Measurements from ENCODE around the gene VPS50.
"Not testable (repeated sequence)": the region's sequence is repeated elsewhere in the genome, so short reads cannot be mapped to it uniquely, and the experiment has no call there.

The VPS50 gene

DNA sequence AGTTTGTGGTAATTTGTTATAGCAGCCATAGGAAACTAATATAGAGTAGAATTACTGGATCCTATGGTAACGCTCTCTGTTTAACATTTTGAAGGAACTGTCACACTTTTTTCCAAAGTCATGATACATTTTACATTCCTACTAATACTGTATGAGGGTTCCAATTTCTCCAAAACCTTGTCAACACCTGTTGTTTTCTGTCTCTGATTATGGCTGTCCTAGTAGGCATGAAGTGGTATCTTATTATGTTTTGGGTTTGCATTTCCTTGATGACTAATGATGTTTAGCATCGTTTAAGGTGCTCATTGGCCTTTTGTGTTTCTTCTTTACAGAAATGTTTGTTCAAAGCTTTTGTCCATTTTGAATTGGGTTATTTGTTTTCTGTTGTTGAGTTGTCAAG lies 69.6 kb downstream of the VPS50 start:
- H3K9ac ChIP-seq (ENCODE audit: low read length), result no peak overlapping the region
- H3K4me1 ChIP-seq (ENCODE audit: insufficient read depth, low read length), result no peaks in the 10 kb centered on the region
- no peaks in the 10 kb centered on the region for H3K9me3 ChIP-seq (ENCODE audit: low read length)
- H3K36me3 ChIP-seq (ENCODE audit: insufficient read depth, low read length), result peaks cover 5% of the 10 kb centered on the region
- H3K27ac ChIP-seq (ENCODE audit: low read depth, low read length), result no peak overlapping the region
- H3K27me3 ChIP-seq (ENCODE audit: control insufficient read depth in 1 of 2, insufficient read depth in 2 of 2, low read length in 2 of 2), result no peaks in the 10 kb centered on the region
- no peak overlapping the region for H3K4me3 ChIP-seq (ENCODE audit: low read depth in 1 of 2, low read length in 2 of 2)

DNA sequence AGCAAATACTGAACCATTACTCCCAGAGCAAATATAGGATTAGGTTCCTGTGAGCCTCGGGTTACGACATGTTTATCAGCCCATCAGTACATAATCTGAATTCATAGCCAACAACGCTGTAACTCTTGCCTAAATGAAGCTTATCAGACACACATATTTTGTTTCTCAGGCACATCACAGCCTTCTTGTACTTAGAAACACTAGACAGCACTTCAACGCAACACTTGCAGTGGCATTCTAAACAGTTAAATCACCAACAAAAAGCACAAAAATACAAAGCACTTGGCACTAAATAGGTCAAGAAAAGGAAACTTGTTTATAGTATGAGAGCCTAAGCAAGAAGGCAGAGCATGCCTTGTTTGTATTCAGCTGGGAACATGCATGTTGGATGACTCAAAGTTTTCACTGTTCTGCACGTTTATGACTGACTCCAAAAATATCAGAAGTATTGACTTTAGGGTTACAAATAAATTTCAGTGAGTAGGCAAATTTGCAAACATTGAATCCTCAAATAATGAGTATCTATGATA lies 75.0 kb downstream of the VPS50 start:
- no peak overlapping the region for H3K4me3 ChIP-seq (ENCODE audit: low read depth in 1 of 2, low read length in 2 of 2)
- H3K36me3 ChIP-seq (ENCODE audit: insufficient read depth, low read length), result peaks cover 8% of the 10 kb centered on the region
- H3K9me3 ChIP-seq (ENCODE audit: low read length), result no peaks in the 10 kb centered on the region
- no peak overlapping the region for H3K9ac ChIP-seq (ENCODE audit: low read length)
- no peak overlapping the region for H3K27ac ChIP-seq (ENCODE audit: low read depth, low read length)
- no peaks in the 10 kb centered on the region for H3K27me3 ChIP-seq (ENCODE audit: control insufficient read depth in 1 of 2, insufficient read depth in 2 of 2, low read length in 2 of 2)
- H3K4me1 ChIP-seq (ENCODE audit: insufficient read depth, low read length), result no peaks in the 10 kb centered on the region

DNA sequence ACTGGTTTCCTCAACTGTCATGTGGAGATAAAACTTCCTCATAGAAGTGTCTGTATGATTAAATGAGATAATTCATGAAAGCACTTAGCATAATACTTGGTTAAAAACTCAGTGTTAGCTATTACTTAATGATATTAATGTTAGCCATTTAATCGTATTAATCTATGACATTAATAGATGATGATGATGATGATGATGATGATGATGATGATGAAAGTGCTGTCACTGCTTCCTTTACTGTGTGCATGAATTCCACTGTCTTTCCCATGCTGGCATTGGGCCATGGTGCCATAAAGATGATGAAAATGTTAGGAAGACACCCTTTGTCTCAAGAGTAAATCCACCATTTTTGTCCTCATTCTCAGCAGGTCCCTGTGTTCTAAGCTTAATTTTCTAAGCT lies 75.8 kb downstream of the VPS50 start:
- Histone ChIP-seq H3K4me1 (ENCODE audit: insufficient read depth, low read length) (no peaks in the 10 kb centered on the region), H3K36me3 (ENCODE audit: insufficient read depth, low read length) (peaks cover 12% of the 10 kb centered on the region), H3K27ac (ENCODE audit: low read depth, low read length) (no peak overlapping the region), H3K9ac (ENCODE audit: low read length) (no peak overlapping the region), H3K9me3 (ENCODE audit: low read length) (no peaks in the 10 kb centered on the region), H3K4me3 (ENCODE audit: low read depth in 1 of 2, low read length in 2 of 2) (no peak overlapping the region), H3K27me3 (ENCODE audit: control insufficient read depth in 1 of 2, insufficient read depth in 2 of 2, low read length in 2 of 2) (no peaks in the 10 kb centered on the region)

DNA sequence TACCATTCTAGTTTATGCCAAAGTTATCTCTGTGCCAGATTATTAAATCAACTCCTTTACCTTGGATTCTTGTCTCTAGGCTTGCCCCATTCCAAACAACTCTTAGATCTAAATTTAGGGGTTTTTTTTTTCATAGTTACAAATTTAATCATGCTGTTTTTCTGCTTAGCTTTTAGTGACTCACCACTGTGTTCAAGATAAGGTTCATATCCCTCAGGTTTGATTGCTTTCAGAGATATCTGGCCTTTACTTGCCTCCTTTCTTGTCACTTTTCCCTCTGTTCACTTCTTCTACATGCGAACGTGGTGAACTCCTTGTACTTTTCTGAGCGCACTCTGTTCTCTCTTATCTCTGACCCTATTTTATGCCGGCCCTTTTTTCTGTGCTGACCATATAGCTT lies 78.2 kb downstream of the VPS50 start:
- Histone ChIP-seq H3K4me1 (ENCODE audit: insufficient read depth, low read length) (no peaks in the 10 kb centered on the region), H3K27me3 (ENCODE audit: control insufficient read depth in 1 of 2, insufficient read depth in 2 of 2, low read length in 2 of 2) (no peaks in the 10 kb centered on the region), H3K36me3 (ENCODE audit: insufficient read depth, low read length) (peaks cover 14% of the 10 kb centered on the region), H3K9me3 (ENCODE audit: low read length) (no peaks in the 10 kb centered on the region), H3K27ac (ENCODE audit: low read depth, low read length) (no peak overlapping the region), H3K9ac (ENCODE audit: low read length) (no peak overlapping the region), H3K4me3 (ENCODE audit: low read depth in 1 of 2, low read length in 2 of 2) (no peak overlapping the region)

DNA sequence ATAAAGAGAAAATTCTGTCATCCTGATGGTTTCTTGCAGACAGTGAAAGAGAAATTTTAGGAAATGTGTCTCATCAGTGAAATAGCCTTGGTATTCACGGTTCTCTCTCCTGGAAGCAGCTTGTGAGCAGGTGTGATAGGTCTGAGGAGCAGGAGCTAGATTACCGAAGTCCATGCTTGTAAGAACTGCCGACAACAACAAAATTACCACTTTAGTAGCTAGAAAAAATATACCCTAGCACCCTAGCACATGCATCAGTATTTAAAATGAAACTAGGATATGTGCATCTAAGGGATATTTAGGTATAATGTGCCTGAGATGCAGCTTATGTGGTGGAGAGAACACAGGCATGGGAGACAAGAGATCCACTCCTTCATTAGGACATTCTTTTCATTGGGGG lies 82.3 kb downstream of the VPS50 start:
- Histone ChIP-seq H3K27me3 (ENCODE audit: control insufficient read depth in 1 of 2, insufficient read depth in 2 of 2, low read length in 2 of 2) (no peaks in the 10 kb centered on the region), H3K36me3 (ENCODE audit: insufficient read depth, low read length) (peaks cover 13% of the 10 kb centered on the region), H3K9me3 (ENCODE audit: low read length) (no peaks in the 10 kb centered on the region), H3K9ac (ENCODE audit: low read length) (no peak overlapping the region), H3K27ac (ENCODE audit: low read depth, low read length) (no peak overlapping the region), H3K4me1 (ENCODE audit: insufficient read depth, low read length) (no peaks in the 10 kb centered on the region), H3K4me3 (ENCODE audit: low read depth in 1 of 2, low read length in 2 of 2) (no peak overlapping the region)

DNA sequence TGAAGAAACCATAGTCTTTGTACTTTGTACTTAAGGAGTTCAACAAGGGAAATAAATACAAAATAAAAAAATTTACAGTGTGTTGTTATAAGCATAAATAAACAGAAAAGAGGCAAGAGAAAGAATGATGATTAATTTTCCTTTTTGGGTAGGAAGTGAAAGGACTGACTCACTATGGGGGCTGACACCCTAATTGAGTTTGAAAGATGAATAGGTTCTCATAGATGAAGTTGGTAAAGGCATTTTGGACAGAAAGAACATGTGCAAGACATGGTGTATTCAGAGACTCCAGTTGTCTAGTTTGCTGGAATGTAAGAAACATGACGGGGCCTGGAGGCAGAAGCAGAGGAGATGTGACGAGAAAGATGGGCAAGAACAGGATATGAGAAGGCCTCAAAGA lies 83.7 kb downstream of the VPS50 start:
- Histone ChIP-seq H3K4me3 (ENCODE audit: low read depth in 1 of 2, low read length in 2 of 2) (no peak overlapping the region), H3K9me3 (ENCODE audit: low read length) (no peaks in the 10 kb centered on the region), H3K36me3 (ENCODE audit: insufficient read depth, low read length) (peaks cover 18% of the 10 kb centered on the region), H3K9ac (ENCODE audit: low read length) (no peak overlapping the region), H3K4me1 (ENCODE audit: insufficient read depth, low read length) (no peaks in the 10 kb centered on the region), H3K27me3 (ENCODE audit: control insufficient read depth in 1 of 2, insufficient read depth in 2 of 2, low read length in 2 of 2) (no peaks in the 10 kb centered on the region), H3K27ac (ENCODE audit: low read depth, low read length) (no peak overlapping the region)

DNA sequence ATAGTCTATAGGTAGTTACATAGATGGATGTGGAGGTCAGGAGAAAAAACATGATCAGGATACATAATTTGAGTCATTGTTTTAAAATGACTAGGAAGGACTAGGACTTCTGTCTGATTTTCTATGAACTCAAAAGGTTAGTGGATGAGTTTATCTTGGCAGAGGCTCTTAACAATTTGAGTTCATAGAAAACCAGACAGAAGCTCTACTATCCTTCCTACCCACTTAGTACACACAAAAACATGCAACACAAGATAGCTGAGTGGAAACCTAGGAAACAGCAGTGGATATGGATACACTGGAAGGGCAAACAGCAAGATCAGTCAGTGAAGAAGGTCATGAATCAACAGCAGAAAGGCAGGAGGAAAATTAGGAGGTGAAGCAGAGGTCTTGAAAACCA lies 84.6 kb downstream of the VPS50 start:
- Histone ChIP-seq H3K9me3 (ENCODE audit: low read length) (no peaks in the 10 kb centered on the region), H3K4me1 (ENCODE audit: insufficient read depth, low read length) (no peaks in the 10 kb centered on the region), H3K9ac (ENCODE audit: low read length) (no peak overlapping the region), H3K36me3 (ENCODE audit: insufficient read depth, low read length) (peaks cover 21% of the 10 kb centered on the region), H3K4me3 (ENCODE audit: low read depth in 1 of 2, low read length in 2 of 2) (no peak overlapping the region), H3K27me3 (ENCODE audit: control insufficient read depth in 1 of 2, insufficient read depth in 2 of 2, low read length in 2 of 2) (no peaks in the 10 kb centered on the region), H3K27ac (ENCODE audit: low read depth, low read length) (no peak overlapping the region)

DNA sequence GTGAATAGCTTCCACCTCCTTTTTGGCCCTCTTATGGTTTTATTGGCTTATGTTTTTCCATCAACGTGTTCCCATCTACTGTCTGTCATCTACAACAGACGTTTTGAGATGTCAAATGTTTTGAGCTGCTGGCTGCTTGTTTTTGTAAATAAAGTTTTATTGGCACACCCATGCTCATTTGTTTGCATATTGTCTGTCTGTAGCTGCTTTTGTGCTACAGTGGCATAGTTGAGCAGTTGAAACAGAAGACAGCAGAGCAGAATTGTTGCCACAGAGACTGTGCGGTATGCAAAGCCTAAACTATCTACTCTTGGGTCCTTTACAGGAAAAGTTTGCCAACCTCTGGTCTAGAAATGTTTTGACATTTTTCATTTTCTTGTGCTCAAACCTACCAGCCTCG lies 88.7 kb downstream of the VPS50 start:
- no peak overlapping the region for H3K4me3 ChIP-seq (ENCODE audit: low read depth in 1 of 2, low read length in 2 of 2)
- H3K27ac ChIP-seq (ENCODE audit: low read depth, low read length), result no peak overlapping the region
- H3K9ac ChIP-seq (ENCODE audit: low read length), result no peak overlapping the region
- no peaks in the 10 kb centered on the region for H3K4me1 ChIP-seq (ENCODE audit: insufficient read depth, low read length)
- no peaks in the 10 kb centered on the region for H3K9me3 ChIP-seq (ENCODE audit: low read length)
- peaks cover 11% of the 10 kb centered on the region for H3K36me3 ChIP-seq (ENCODE audit: insufficient read depth, low read length)
- H3K27me3 ChIP-seq (ENCODE audit: control insufficient read depth in 1 of 2, insufficient read depth in 2 of 2, low read length in 2 of 2), result no peaks in the 10 kb centered on the region

DNA sequence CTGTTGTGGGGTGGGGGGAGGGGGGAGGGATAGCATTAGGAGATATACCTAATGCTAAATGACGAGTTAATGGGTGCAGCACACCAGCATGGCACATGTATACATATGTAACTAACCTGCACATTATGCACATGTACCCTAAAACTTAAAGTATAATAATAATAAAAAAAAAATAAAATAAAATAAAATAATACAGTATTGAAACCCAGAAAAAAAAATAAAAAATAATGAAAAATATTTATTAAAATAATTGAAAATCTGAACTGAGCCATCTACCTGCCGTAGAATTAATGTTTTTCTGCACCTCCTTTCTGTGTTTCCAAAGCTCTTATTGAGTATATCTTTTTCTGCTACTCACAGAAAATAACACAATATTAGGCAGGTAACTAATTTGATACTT lies 94.1 kb downstream of the VPS50 start:
- not testable (repeated sequence) for H3K9me3 ChIP-seq (ENCODE audit: low read length); H3K9ac ChIP-seq (ENCODE audit: low read length); H3K27ac ChIP-seq (ENCODE audit: low read depth, low read length); H3K36me3 ChIP-seq (ENCODE audit: insufficient read depth, low read length); H3K4me3 ChIP-seq (ENCODE audit: low read depth in 1 of 2, low read length in 2 of 2); H3K27me3 ChIP-seq (ENCODE audit: control insufficient read depth in 1 of 2, insufficient read depth in 2 of 2, low read length in 2 of 2); H3K4me1 ChIP-seq (ENCODE audit: insufficient read depth, low read length)

DNA sequence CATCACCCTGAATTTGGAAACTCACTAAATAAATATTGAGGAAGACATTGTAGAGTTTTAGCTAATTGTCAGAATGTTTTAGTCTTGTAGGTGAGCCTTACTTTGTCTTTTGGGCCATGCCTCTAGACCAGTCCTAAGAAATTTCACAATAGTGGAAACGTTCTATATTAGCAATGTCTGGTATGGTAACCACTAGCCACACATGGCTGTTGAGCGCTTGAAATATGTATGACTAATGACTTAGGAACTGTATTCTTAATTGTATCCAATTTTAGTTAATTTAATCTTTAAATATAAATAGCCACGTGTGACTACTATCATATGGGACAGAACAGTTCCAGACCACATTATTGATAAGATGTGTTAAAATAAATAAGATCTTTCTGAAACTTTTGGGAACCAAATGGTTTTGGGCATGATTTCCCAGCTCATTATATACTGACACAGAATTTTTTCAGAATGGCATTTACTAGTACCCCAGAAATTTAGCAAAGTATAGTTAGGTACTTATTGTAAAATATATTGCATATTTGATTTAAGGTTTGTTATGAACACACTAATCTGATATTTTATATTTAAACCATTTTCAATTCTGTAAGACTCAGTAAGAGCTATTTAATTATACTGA lies 95.0 kb downstream of the VPS50 start:
- H3K4me1 ChIP-seq (ENCODE audit: insufficient read depth, low read length), result no peaks in the 10 kb centered on the region
- no peak overlapping the region for H3K27ac ChIP-seq (ENCODE audit: low read depth, low read length)
- no peak overlapping the region for H3K4me3 ChIP-seq (ENCODE audit: low read depth in 1 of 2, low read length in 2 of 2)
- H3K9me3 ChIP-seq (ENCODE audit: low read length), result no peaks in the 10 kb centered on the region
- H3K9ac ChIP-seq (ENCODE audit: low read length), result no peak overlapping the region
- no peaks in the 10 kb centered on the region for H3K27me3 ChIP-seq (ENCODE audit: control insufficient read depth in 1 of 2, insufficient read depth in 2 of 2, low read length in 2 of 2)
- H3K36me3 ChIP-seq (ENCODE audit: insufficient read depth, low read length), result no peaks in the 10 kb centered on the region

DNA sequence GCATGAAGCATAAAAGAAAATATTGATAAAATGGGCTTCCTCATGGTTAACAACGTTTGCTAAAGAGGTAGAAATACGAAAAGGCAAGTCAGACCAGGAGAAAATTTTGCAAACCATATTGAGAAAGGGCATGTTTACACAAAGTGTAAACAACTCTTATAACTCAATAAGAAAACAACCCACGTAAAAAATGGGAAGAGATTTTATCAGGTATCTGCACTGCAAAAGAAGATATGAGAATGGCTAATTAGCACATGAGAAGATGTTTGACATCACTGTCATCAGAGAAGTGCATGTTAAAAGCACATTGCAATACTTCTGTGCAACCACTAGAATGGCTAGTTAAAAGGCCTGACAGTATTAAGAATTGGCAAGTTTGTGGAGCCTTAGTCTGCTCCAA lies 99.5 kb downstream of the VPS50 start:
- Histone ChIP-seq H3K36me3 (ENCODE audit: insufficient read depth, low read length) (peaks cover 4% of the 10 kb centered on the region), H3K27ac (ENCODE audit: low read depth, low read length) (no peak overlapping the region), H3K4me1 (ENCODE audit: insufficient read depth, low read length) (no peaks in the 10 kb centered on the region), H3K9me3 (ENCODE audit: low read length) (no peaks in the 10 kb centered on the region), H3K27me3 (ENCODE audit: control insufficient read depth in 1 of 2, insufficient read depth in 2 of 2, low read length in 2 of 2) (no peaks in the 10 kb centered on the region), H3K9ac (ENCODE audit: low read length) (no peak overlapping the region), H3K4me3 (ENCODE audit: low read depth in 1 of 2, low read length in 2 of 2) (no peak overlapping the region)

DNA sequence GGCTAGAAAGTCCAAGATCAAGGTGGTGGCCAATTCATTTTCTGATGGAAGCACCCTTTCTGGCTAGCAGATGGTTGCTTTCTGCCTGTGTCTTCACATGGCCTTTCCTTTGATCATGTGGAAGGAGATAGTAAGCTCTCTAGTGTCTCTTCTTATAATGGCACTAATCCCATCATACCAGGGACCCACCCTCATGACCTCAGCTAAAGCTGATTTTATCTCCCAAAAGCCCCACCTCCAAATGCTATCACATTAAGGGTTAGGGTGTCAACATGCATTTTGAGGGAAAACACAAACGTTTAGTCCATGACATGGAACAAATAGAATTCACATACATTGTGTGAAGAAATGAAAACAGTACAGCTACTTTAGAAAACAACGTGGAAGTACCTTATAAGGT lies 100.0 kb downstream of the VPS50 start:
- no peak overlapping the region for H3K9ac ChIP-seq (ENCODE audit: low read length)
- no peaks in the 10 kb centered on the region for H3K4me1 ChIP-seq (ENCODE audit: insufficient read depth, low read length)
- H3K9me3 ChIP-seq (ENCODE audit: low read length), result no peaks in the 10 kb centered on the region
- peaks cover 4% of the 10 kb centered on the region for H3K36me3 ChIP-seq (ENCODE audit: insufficient read depth, low read length)
- H3K4me3 ChIP-seq (ENCODE audit: low read depth in 1 of 2, low read length in 2 of 2), result no peak overlapping the region
- H3K27ac ChIP-seq (ENCODE audit: low read depth, low read length), result no peak overlapping the region
- no peaks in the 10 kb centered on the region for H3K27me3 ChIP-seq (ENCODE audit: control insufficient read depth in 1 of 2, insufficient read depth in 2 of 2, low read length in 2 of 2)

Measured in muscle layer of colon (tissue), 2 donors.